ENCODE measurements around the gene SPOCK3. TPM values are rescaled to one million over a fixed set of nuclear protein-coding genes. Genes with fewer than 3 reads are reported as not detected.

SPOCK3 gene
- total RNA-seq, 2 experiments from 2014 or later: not detected

- Mint-ChIP-seq H3K4me1 (ENCODE audit: low read depth) (no peaks in the 10 kb centered on the region), H3K9me3 (ENCODE audit: insufficient read depth) (no peaks in the 10 kb centered on the region), H3K4me3 (no peak overlapping the region), H3K27me3 (ENCODE audit: low read depth) (no peaks in the 10 kb centered on the region), H3K36me3 (ENCODE audit: low read depth) (no peaks in the 10 kb centered on the region), H3K27ac (no peak overlapping the region)
- ChIA-PET CTCF (no interaction called here), POLR2A (no interaction called here)
- no peak for ATAC-seq
- DNase-seq: no peak
Measured at GRCh38 chr4:167144605-167145004, 89.7 kb downstream of the SPOCK3 start.

GRCh38 chr4:167143018-167143417 lies 91.3 kb downstream of the SPOCK3 start:
- H3K27ac Mint-ChIP-seq: no peak overlapping the region
- no peak for DNase-seq
- no peaks in the 10 kb centered on the region for H3K9me3 Mint-ChIP-seq (ENCODE audit: insufficient read depth)
- H3K36me3 Mint-ChIP-seq (ENCODE audit: low read depth): no peaks in the 10 kb centered on the region
- no peaks in the 10 kb centered on the region for H3K27me3 Mint-ChIP-seq (ENCODE audit: low read depth)
- no peak overlapping the region for H3K4me3 Mint-ChIP-seq
- ChIA-PET CTCF (no interaction called here), POLR2A (no interaction called here)
- ATAC-seq: no peak
- no peaks in the 10 kb centered on the region for H3K4me1 Mint-ChIP-seq (ENCODE audit: low read depth)

GRCh38 chr4:167136270-167136669 lies 98.0 kb downstream of the SPOCK3 start:
- DNase-seq: no peak
- ChIA-PET POLR2A (no interaction called here), CTCF (no interaction called here)
- no peaks in the 10 kb centered on the region for H3K27me3 Mint-ChIP-seq (ENCODE audit: low read depth)
- no peak for ATAC-seq
- H3K27ac Mint-ChIP-seq: no peak overlapping the region
- H3K4me3 Mint-ChIP-seq: no peak overlapping the region
- H3K36me3 Mint-ChIP-seq (ENCODE audit: low read depth): no peaks in the 10 kb centered on the region
- no peaks in the 10 kb centered on the region for H3K4me1 Mint-ChIP-seq (ENCODE audit: low read depth)
- H3K9me3 Mint-ChIP-seq (ENCODE audit: insufficient read depth): no peaks in the 10 kb centered on the region

- CTCF ChIA-PET: no interaction called here
- H3K27me3 Mint-ChIP-seq (ENCODE audit: low read depth): no peaks in the 10 kb centered on the region
- POLR2A ChIA-PET: no interaction called here
Measured at GRCh38 chr4:167129146-167129545, 105.1 kb downstream of the SPOCK3 start.

GRCh38 chr4:167119392-167119791 lies 114.9 kb downstream of the SPOCK3 start:
- no peak overlapping the region for H3K4me3 Mint-ChIP-seq
- no peak for DNase-seq
- H3K27ac Mint-ChIP-seq: no peak overlapping the region
- no peaks in the 10 kb centered on the region for H3K27me3 Mint-ChIP-seq (ENCODE audit: low read depth)
- no peak for ATAC-seq
- POLR2A ChIA-PET: no interaction called here
- no peaks in the 10 kb centered on the region for H3K9me3 Mint-ChIP-seq (ENCODE audit: insufficient read depth)
- H3K4me1 Mint-ChIP-seq (ENCODE audit: low read depth): no peaks in the 10 kb centered on the region
- H3K36me3 Mint-ChIP-seq (ENCODE audit: low read depth): no peaks in the 10 kb centered on the region
- CTCF ChIA-PET: no interaction called here

More at GRCh38 chr4:167129146-167129545, 105.1 kb downstream of the SPOCK3 start:
- Mint-ChIP-seq H3K27ac (no peak overlapping the region), H3K36me3 (ENCODE audit: low read depth) (no peaks in the 10 kb centered on the region), H3K9me3 (ENCODE audit: insufficient read depth) (peaks cover 5% of the 10 kb centered on the region), H3K4me3 (no peak overlapping the region), H3K4me1 (ENCODE audit: low read depth) (no peaks in the 10 kb centered on the region)
- ATAC-seq: no peak
- no peak for DNase-seq

GRCh38 chr4:167117273-167117672 lies 117.0 kb downstream of the SPOCK3 start:
- H3K36me3 Mint-ChIP-seq (ENCODE audit: low read depth): no peaks in the 10 kb centered on the region
- ChIA-PET POLR2A (no interaction called here), CTCF (no interaction called here)
- no peak overlapping the region for H3K4me3 Mint-ChIP-seq
- ATAC-seq (no peak), DNase-seq (no peak)
- no peaks in the 10 kb centered on the region for H3K27me3 Mint-ChIP-seq (ENCODE audit: low read depth)
- no peak overlapping the region for H3K27ac Mint-ChIP-seq
- H3K4me1 Mint-ChIP-seq (ENCODE audit: low read depth): no peaks in the 10 kb centered on the region
- H3K9me3 Mint-ChIP-seq (ENCODE audit: insufficient read depth): no peaks in the 10 kb centered on the region

GRCh38 chr4:167114416-167114971 lies 119.8 kb downstream of the SPOCK3 start:
- DNase-seq: no peak
- no peaks in the 10 kb centered on the region for H3K36me3 Mint-ChIP-seq (ENCODE audit: low read depth)
- H3K9me3 Mint-ChIP-seq (ENCODE audit: insufficient read depth): no peaks in the 10 kb centered on the region
- H3K4me1 Mint-ChIP-seq (ENCODE audit: low read depth): no peaks in the 10 kb centered on the region
- H3K4me3 Mint-ChIP-seq: no peak overlapping the region
- H3K27me3 Mint-ChIP-seq (ENCODE audit: low read depth): no peaks in the 10 kb centered on the region
- no peak for ATAC-seq
- ChIA-PET POLR2A (no interaction called here), CTCF (no interaction called here)
- H3K27ac Mint-ChIP-seq: no peak overlapping the region

GRCh38 chr4:167111622-167112021 lies 122.7 kb downstream of the SPOCK3 start:
- ChIA-PET CTCF (no interaction called here), POLR2A (no interaction called here)
- Mint-ChIP-seq H3K27ac (no peak overlapping the region), H3K9me3 (ENCODE audit: insufficient read depth) (no peaks in the 10 kb centered on the region), H3K4me3 (no peak overlapping the region), H3K27me3 (ENCODE audit: low read depth) (no peaks in the 10 kb centered on the region), H3K36me3 (ENCODE audit: low read depth) (no peaks in the 10 kb centered on the region), H3K4me1 (ENCODE audit: low read depth) (no peaks in the 10 kb centered on the region)
- ATAC-seq (no peak), DNase-seq (no peak)

- ATAC-seq: no peak
- ChIA-PET POLR2A (no interaction called here), CTCF (no interaction called here)
- no peak overlapping the region for H3K27ac Mint-ChIP-seq
- H3K9me3 Mint-ChIP-seq (ENCODE audit: insufficient read depth): no peaks in the 10 kb centered on the region
- H3K36me3 Mint-ChIP-seq (ENCODE audit: low read depth): no peaks in the 10 kb centered on the region
- H3K27me3 Mint-ChIP-seq (ENCODE audit: low read depth): no peaks in the 10 kb centered on the region
- DNase-seq: no peak
- H3K4me3 Mint-ChIP-seq: no peak overlapping the region
- H3K4me1 Mint-ChIP-seq (ENCODE audit: low read depth): no peaks in the 10 kb centered on the region
Measured at GRCh38 chr4:167111092-167111491, 123.2 kb downstream of the SPOCK3 start.

- CTCF ChIA-PET: no interaction called here
- H3K27ac Mint-ChIP-seq: no peak overlapping the region
- no peak overlapping the region for H3K4me3 Mint-ChIP-seq
- DNase-seq: no peak
- POLR2A ChIA-PET: no interaction called here
- ATAC-seq: peak; percentile 30
- H3K36me3 Mint-ChIP-seq (ENCODE audit: low read depth): no peaks in the 10 kb centered on the region
- H3K4me1 Mint-ChIP-seq (ENCODE audit: low read depth): no peaks in the 10 kb centered on the region
- no peaks in the 10 kb centered on the region for H3K27me3 Mint-ChIP-seq (ENCODE audit: low read depth)
- H3K9me3 Mint-ChIP-seq (ENCODE audit: insufficient read depth): peaks cover 5% of the 10 kb centered on the region
Measured at GRCh38 chr4:167109859-167110258, 124.4 kb downstream of the SPOCK3 start.

- peaks cover 9% of the 10 kb centered on the region for H3K9me3 Mint-ChIP-seq (ENCODE audit: insufficient read depth)
- CTCF ChIA-PET: no interaction called here
- H3K36me3 Mint-ChIP-seq (ENCODE audit: low read depth): no peaks in the 10 kb centered on the region
- POLR2A ChIA-PET: no interaction called here
- DNase-seq: no peak
- H3K4me3 Mint-ChIP-seq: no peak overlapping the region
- no peaks in the 10 kb centered on the region for H3K4me1 Mint-ChIP-seq (ENCODE audit: low read depth)
- H3K27ac Mint-ChIP-seq: no peak overlapping the region
- no peaks in the 10 kb centered on the region for H3K27me3 Mint-ChIP-seq (ENCODE audit: low read depth)
- no peak for ATAC-seq
Measured at GRCh38 chr4:167105857-167106256, 128.4 kb downstream of the SPOCK3 start.

GRCh38 chr4:167102475-167102874 lies 131.8 kb downstream of the SPOCK3 start:
- H3K4me3 Mint-ChIP-seq: no peak overlapping the region
- POLR2A ChIA-PET: no interaction called here
- no peaks in the 10 kb centered on the region for H3K4me1 Mint-ChIP-seq (ENCODE audit: low read depth)
- H3K27me3 Mint-ChIP-seq (ENCODE audit: low read depth): no peaks in the 10 kb centered on the region
- no peak overlapping the region for H3K27ac Mint-ChIP-seq
- ATAC-seq: no peak
- no peak for DNase-seq
- H3K36me3 Mint-ChIP-seq (ENCODE audit: low read depth): no peaks in the 10 kb centered on the region
- CTCF ChIA-PET: no interaction called here
- peaks cover 9% of the 10 kb centered on the region for H3K9me3 Mint-ChIP-seq (ENCODE audit: insufficient read depth)

GRCh38 chr4:167101035-167101434 lies 133.3 kb downstream of the SPOCK3 start:
- DNase-seq (no peak), ATAC-seq (no peak)
- CTCF ChIA-PET: no interaction called here
- H3K36me3 Mint-ChIP-seq (ENCODE audit: low read depth): no peaks in the 10 kb centered on the region
- peaks cover 9% of the 10 kb centered on the region for H3K9me3 Mint-ChIP-seq (ENCODE audit: insufficient read depth)
- H3K4me3 Mint-ChIP-seq: no peak overlapping the region
- POLR2A ChIA-PET: no interaction called here
- H3K27me3 Mint-ChIP-seq (ENCODE audit: low read depth): no peaks in the 10 kb centered on the region
- no peak overlapping the region for H3K27ac Mint-ChIP-seq
- H3K4me1 Mint-ChIP-seq (ENCODE audit: low read depth): no peaks in the 10 kb centered on the region

Measured in activated CD8-positive, alpha-beta T cell treated with anti-CD3 and anti-CD28 coated beads, Interleukin-2, amount 10 ng/mL, durations not matched to agents 7 days and 5 days (primary cell).